WERI-Rb-1 (cell line): ENCODE data around the gene STAG3.

Experiments
- DNase-seq: peaks from one replicate; pipeline ENCODE4 v3.0.0-alpha.2; 2020
- H3K27ac ChIP-seq: fragments of 250-450 bp; sonication (Bioruptor Pico); 2 replicates; pipeline ENCODE4 v1.5.1; 2020; ENCODE audit warnings: mild to moderate bottlenecking, moderate library complexity
- H3K27me3 ChIP-seq: fragments of 250-450 bp; sonication (Bioruptor Pico); 2 replicates; pipeline ENCODE4 v1.5.1; 2021; ENCODE audit warnings: mild to moderate bottlenecking, low read depth, moderate library complexity; ENCODE audit not compliant: insufficient read depth, severe bottlenecking
- H3K36me3 ChIP-seq: fragments of 250-450 bp; sonication (Bioruptor Pico); 2 replicates; pipeline ENCODE4 v1.5.1; 2020; ENCODE audit warnings: mild to moderate bottlenecking, moderate library complexity
- H3K4me3 ChIP-seq: 2 replicates; pipeline ENCODE4 v1.5.1; 2011; ENCODE audit warnings: low read depth, mild to moderate bottlenecking, control low read depth, low read length
- H3K9me3 ChIP-seq: fragments of 250-450 bp; sonication (Bioruptor Pico); 2 replicates; pipeline ENCODE4 v1.5.1; 2021; ENCODE audit warnings: mild to moderate bottlenecking, moderate library complexity; ENCODE audit not compliant: severe bottlenecking
- TF ChIP-seq, protein P1 (sequence below): IDR thresholded peaks from 2 replicates; pipeline ENCODE4 v1.5.1; 2011; ENCODE audit warnings: low read depth, mild to moderate bottlenecking, control low read depth, inconsistent platforms, low read length

Gene STAG3

DNA sequence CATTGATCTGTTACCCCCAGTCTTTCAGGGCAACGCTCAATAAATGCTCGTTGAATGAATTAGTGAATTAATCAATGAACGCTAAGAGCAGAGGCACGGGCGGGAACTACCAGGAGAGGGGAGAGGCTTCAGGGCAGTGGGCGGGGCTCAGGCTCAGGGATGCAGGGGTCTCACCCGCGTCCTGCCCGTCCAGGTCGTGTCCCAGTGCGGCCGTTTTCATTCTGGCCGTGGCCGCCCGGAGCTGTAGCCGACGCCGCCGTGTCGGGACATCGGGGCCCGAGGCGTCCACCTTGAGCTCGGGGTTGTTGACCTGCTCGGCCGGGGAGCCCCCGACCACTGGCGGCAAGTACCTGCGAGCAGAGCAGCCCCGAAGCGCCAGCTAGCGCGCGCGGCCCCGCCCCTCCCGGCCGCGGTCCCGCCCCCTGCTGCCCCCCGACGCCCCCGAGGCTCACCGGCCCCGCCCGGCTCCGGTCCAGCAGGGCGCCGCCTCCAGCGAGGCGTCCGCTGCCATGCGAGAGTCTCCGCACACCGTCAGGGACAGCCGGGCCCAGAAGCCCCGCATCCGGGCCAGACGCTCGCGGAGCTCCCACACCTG lies 6.5 kb upstream of the STAG3 start:
- no peak overlapping the region for H3K4me3 ChIP-seq
- H3K36me3 ChIP-seq = peaks cover 44% of the 10 kb centered on the region
- no peak for DNase-seq
- no peaks in the 10 kb centered on the region for H3K27me3 ChIP-seq
- H3K27ac ChIP-seq = no peak overlapping the region
- TF ChIP-seq, protein P1, sequence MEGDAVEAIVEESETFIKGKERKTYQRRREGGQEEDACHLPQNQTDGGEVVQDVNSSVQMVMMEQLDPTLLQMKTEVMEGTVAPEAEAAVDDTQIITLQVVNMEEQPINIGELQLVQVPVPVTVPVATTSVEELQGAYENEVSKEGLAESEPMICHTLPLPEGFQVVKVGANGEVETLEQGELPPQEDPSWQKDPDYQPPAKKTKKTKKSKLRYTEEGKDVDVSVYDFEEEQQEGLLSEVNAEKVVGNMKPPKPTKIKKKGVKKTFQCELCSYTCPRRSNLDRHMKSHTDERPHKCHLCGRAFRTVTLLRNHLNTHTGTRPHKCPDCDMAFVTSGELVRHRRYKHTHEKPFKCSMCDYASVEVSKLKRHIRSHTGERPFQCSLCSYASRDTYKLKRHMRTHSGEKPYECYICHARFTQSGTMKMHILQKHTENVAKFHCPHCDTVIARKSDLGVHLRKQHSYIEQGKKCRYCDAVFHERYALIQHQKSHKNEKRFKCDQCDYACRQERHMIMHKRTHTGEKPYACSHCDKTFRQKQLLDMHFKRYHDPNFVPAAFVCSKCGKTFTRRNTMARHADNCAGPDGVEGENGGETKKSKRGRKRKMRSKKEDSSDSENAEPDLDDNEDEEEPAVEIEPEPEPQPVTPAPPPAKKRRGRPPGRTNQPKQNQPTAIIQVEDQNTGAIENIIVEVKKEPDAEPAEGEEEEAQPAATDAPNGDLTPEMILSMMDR = no peak
- no peaks in the 10 kb centered on the region for H3K9me3 ChIP-seq

DNA sequence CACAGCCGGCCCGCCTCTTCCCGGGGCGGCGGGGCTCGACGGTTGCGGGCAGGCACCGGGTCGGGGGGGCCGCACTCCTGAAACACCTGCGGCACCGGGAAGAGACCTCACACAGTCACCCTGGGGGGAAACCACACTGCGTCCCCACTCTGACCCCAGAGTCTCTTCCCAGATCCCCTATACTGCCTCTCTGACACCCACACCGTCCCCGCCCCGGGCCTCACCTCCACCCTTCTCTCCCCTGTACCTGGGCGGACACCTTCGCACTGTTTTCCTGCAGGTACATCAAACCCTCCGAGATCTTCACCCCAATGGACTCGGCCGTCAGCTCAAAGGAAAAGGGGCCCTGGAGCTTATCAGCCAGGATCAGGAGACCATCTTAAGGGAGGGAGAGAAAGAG lies 5.9 kb upstream of the STAG3 start:
- H3K9me3 ChIP-seq = no peaks in the 10 kb centered on the region
- H3K27ac ChIP-seq = no peak overlapping the region
- TF ChIP-seq, protein P1 = no peak
- H3K27me3 ChIP-seq = no peaks in the 10 kb centered on the region
- no peak overlapping the region for H3K4me3 ChIP-seq
- peaks cover 44% of the 10 kb centered on the region for H3K36me3 ChIP-seq
- DNase-seq = no peak

DNA sequence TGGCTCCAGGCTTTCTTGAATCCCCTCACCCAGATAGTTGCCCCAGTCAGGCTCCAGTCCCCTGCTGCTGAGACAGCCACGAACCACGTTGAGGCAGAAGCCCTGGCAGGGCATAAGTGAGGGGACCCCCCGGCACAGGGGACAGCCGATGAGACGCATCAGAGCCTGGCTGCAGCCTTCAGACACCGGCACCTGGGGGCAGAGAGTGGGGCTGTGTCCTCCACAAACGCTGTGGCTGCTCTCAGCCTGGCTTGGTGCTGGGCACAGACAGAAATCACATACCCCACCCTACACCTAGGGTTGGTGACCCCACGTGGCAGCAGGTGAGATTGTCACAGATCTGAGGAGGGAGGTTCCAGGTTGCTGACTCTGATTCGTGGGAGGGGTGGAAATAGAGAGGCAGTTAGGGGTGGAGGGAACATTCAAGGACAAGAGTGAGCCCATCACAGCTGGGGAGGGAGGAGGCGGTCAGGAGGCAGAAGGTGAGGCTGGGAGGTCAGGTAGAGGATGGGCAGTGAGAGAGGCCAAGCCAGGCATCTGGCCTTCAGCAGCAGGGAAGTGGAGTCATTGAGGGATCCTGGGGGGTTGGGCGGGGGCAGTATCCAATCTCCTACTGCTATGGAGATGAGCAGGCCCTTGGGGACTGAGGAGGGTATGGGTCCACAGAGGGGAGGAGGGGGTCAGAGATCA lies 3.8 kb upstream of the STAG3 start:
- no peak for DNase-seq
- H3K27me3 ChIP-seq = no peaks in the 10 kb centered on the region
- H3K27ac ChIP-seq = no peak overlapping the region

DNA sequence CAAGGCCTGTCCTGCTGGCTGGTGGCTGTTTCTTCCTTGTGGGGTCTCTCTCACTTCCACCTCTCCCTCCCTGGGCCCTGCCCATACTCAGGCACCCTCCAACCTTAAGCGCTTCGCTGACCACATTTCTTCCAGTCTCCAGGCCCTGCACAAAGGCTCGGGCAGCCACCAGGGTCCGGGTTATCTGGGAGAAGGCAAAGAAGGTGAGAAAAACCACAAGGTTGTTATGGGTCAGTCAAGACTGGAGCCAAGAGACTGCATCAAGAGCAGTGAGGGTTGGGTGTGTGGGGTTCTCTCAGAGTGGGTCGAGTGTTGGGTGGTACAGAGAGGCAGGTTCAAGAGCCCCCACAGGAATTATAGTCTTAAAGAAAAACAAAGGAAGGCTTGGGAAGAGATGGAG lies 3.1 kb upstream of the STAG3 start:
- Histone ChIP-seq H3K9me3 (peaks cover 3% of the 10 kb centered on the region), H3K4me3 (no peak overlapping the region), H3K27me3 (no peaks in the 10 kb centered on the region), H3K36me3 (peaks cover 44% of the 10 kb centered on the region), H3K27ac (no peak overlapping the region)
- TF ChIP-seq, protein P1 = no peak
- DNase-seq = no peak

More for the DNA sequence above, 3.8 kb upstream of the STAG3 start:
- Histone ChIP-seq H3K4me3 (no peak overlapping the region), H3K9me3 (peaks cover 3% of the 10 kb centered on the region), H3K36me3 (peaks cover 44% of the 10 kb centered on the region)
- TF ChIP-seq, protein P1 = no peak

DNA sequence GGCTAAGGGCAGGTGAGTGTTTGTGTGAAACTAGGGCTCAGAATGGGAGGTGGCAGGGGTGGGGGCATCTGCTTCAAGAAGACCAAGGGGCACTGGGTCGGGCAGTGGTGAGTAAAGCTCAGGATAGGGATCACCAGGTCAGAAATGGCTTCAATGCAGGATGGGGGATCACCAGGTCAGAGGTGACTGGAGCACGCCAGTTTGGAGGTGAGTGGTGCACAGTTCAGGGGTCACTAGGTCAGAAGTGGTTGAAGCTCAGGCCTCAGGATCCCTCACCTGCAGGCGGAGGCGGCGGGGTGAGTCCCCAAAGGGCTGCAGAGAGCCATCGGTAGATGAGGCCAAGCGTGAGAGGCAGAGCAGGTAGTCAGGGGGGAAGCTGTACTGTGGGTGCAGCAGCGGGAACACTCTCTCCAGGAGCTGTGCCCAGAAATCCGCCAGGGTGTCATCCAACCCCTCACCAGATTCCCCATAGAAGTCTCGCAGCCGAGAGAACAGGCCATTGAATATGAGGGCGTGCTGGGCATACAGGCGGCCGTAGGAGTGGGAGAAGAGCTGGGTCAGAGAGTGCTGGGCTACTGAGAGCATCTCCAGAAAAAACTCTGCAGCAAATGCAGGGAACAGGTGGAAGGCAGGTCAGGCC lies 2.3 kb upstream of the STAG3 start:
- H3K4me3 ChIP-seq = no peak overlapping the region
- TF ChIP-seq, protein P1 = no peak
- H3K27me3 ChIP-seq = no peaks in the 10 kb centered on the region

More for the DNA sequence above, 2.3 kb upstream of the STAG3 start:
- Histone ChIP-seq H3K36me3 (peaks cover 37% of the 10 kb centered on the region), H3K27ac (no peak overlapping the region; the same call in 1 of the 2 replicates), H3K9me3 (peaks cover 3% of the 10 kb centered on the region)
- no peak for DNase-seq
